ENCODE data around the gene WDFY3. TPM values are rescaled to one million over a fixed set of nuclear protein-coding genes. Genes with fewer than 3 reads are reported as not detected.

The WDFY3 gene
- polyA plus RNA-seq, 1 donor (not counting 4 experiments of a cell fraction or from before 2014, with no cell fraction given), result 28.5 TPM

DNA sequence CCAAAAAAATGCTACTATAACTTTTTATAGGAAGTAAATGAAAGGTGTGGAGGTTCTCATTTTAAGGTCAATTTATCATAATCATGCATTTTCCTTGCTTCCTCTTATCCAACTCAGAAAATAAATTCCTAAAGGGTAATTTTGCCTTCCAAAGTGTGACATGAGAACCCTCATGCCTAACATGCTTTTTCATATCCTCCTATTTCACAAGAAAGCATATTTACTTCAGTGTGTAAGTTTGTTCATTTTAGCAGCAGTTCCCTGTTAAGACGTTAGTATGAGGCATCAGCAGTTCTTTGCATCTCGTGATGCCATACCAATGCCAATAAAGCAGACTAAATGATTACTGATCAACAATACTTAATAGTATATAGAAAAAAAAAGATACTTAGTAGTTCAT lies 18.4 kb downstream of the WDFY3 start:
- H4K20me1 ChIP-seq (ENCODE audit: control insufficient read depth, extremely low read depth, insufficient read depth, low read length), result peaks cover 3% of the 10 kb centered on the region
- peaks cover 72% of the 10 kb centered on the region for H3K79me2 ChIP-seq (ENCODE audit: control insufficient read depth, insufficient read depth, low read length)
- H3K4me3 ChIP-seq (ENCODE audit: control insufficient read depth in 2 of 3, extremely low read depth in 1 of 3, insufficient read depth in 2 of 3, low read depth in 1 of 3, low read length in 3 of 3), result no peak overlapping the region
- dilution Hi-C loops (cut with MboI; ENCODE audit: extremely low pct_ligation_motif_present, low sequenced_read_pairs), result no loop called here
- H3K4me1 ChIP-seq (ENCODE audit: control insufficient read depth, extremely low read depth, insufficient read depth, low read length), result peaks cover 15% of the 10 kb centered on the region
- H3K27me3 ChIP-seq (ENCODE audit: control insufficient read depth, extremely low read depth, insufficient read depth, low read length), result no peaks in the 10 kb centered on the region
- DNase-seq (ENCODE audit: low read depth, low spot score), result no peak
- H3K9me3 ChIP-seq (ENCODE audit: control insufficient read depth, low read depth, low read length), result no peaks in the 10 kb centered on the region
- H3K27ac ChIP-seq (ENCODE audit: control insufficient read depth, insufficient read depth, low read length), result no peak overlapping the region
- H3K4me2 ChIP-seq (ENCODE audit: control insufficient read depth, extremely low read depth, insufficient read depth, low read depth, low read length), result no peak overlapping the region
- H2AFZ ChIP-seq (ENCODE audit: control insufficient read depth, low read length), result no peak overlapping the region
- TF ChIP-seq CTCF (optimal IDR thresholded peaks at IDR 0.05 in 1 of 3, IDR thresholded peaks at IDR 0.05 in 1 of 3, conservative IDR thresholded peaks at IDR 0.05 in 1 of 3; ENCODE audit: extremely low read depth in 1 of 3, insufficient read depth in 2 of 3, low read length in 3 of 3), result no peak
- TF ChIP-seq EZH2 (IDR thresholded peaks at IDR 0.05; ENCODE audit: low read length), result no peak
- H3K9me1 ChIP-seq (ENCODE audit: control insufficient read depth, extremely low read depth, insufficient read depth, low read length), result no peaks in the 10 kb centered on the region
- no peak overlapping the region for H3K9ac ChIP-seq (ENCODE audit: control insufficient read depth, extremely low read depth, insufficient read depth, low read length)
- H3K36me3 ChIP-seq (ENCODE audit: control insufficient read depth in 2 of 2, extremely low read depth in 1 of 2, insufficient read depth in 2 of 2, low read length in 2 of 2), result no peaks in the 10 kb centered on the region
- FAIRE-seq, result no peak

DNA sequence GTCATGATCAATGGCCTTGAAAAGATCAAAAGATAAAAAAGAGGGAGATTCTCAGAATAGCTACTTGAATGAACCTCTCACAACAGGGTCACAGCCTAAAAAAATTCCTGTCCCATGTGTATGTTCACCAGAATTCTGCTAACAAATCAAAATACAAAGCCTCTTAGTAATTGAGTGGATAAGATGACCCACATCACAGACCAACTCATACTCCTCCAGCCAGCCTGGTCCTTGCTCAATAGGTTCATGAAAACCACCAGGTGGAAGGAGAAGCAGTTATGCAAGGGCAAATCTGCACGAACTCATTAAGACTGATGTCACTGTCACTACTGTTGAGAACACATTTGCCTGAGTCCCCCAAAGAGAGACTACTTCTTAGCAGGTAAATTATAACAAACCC lies 21.5 kb downstream of the WDFY3 start:
- FAIRE-seq (no peak), DNase-seq (ENCODE audit: low read depth, low spot score) (no peak)

More for the DNA sequence above, 21.5 kb downstream of the WDFY3 start:
- Histone ChIP-seq H3K9me1 (ENCODE audit: control insufficient read depth, extremely low read depth, insufficient read depth, low read length) (no peaks in the 10 kb centered on the region), H3K27me3 (ENCODE audit: control insufficient read depth, extremely low read depth, insufficient read depth, low read length) (no peaks in the 10 kb centered on the region), H2AFZ (ENCODE audit: control insufficient read depth, low read length) (no peak overlapping the region), H3K36me3 (ENCODE audit: control insufficient read depth in 2 of 2, extremely low read depth in 1 of 2, insufficient read depth in 2 of 2, low read length in 2 of 2) (no peaks in the 10 kb centered on the region), H3K9ac (ENCODE audit: control insufficient read depth, extremely low read depth, insufficient read depth, low read length) (no peak overlapping the region), H3K4me3 (ENCODE audit: control insufficient read depth in 2 of 3, extremely low read depth in 1 of 3, insufficient read depth in 2 of 3, low read depth in 1 of 3, low read length in 3 of 3) (no peak overlapping the region), H3K79me2 (ENCODE audit: control insufficient read depth, insufficient read depth, low read length) (peaks cover 79% of the 10 kb centered on the region), H4K20me1 (ENCODE audit: control insufficient read depth, extremely low read depth, insufficient read depth, low read length) (peaks cover 3% of the 10 kb centered on the region), H3K4me2 (ENCODE audit: control insufficient read depth, extremely low read depth, insufficient read depth, low read depth, low read length) (no peak overlapping the region), H3K4me1 (ENCODE audit: control insufficient read depth, extremely low read depth, insufficient read depth, low read length) (no peaks in the 10 kb centered on the region), H3K9me3 (ENCODE audit: control insufficient read depth, low read depth, low read length) (peaks cover 1% of the 10 kb centered on the region), H3K27ac (ENCODE audit: control insufficient read depth, insufficient read depth, low read length) (no peak overlapping the region)
- dilution Hi-C loops (cut with MboI; ENCODE audit: extremely low pct_ligation_motif_present, low sequenced_read_pairs), result no loop called here
- no peak for TF ChIP-seq CTCF (optimal IDR thresholded peaks at IDR 0.05 in 1 of 3, IDR thresholded peaks at IDR 0.05 in 1 of 3, conservative IDR thresholded peaks at IDR 0.05 in 1 of 3; ENCODE audit: extremely low read depth in 1 of 3, insufficient read depth in 2 of 3, low read length in 3 of 3)
- no peak for TF ChIP-seq EZH2 (IDR thresholded peaks at IDR 0.05; ENCODE audit: low read length)
